Small intestine (tissue), 7 donors: Measurements from ENCODE around the gene TBC1D12. TPM values are rescaled to one million over a fixed set of nuclear protein-coding genes. Genes with fewer than 3 reads are reported as not detected.

Source experiments
- DNase-seq, 2 donors: peaks; one replicate each; pipeline versions ENCODE4 v3.0.0 to v3.0.0-alpha.2; 2013
- FAIRE-seq: peaks from 2 replicates; lab custom pipeline; 2012; peaks lifted over from hg19 to GRCh38; lab: Jason Lieb, UNC
- H3K27ac ChIP-seq, 3 donors: one replicate each; pipeline ENCODE4 v1.5.1; 2013; ENCODE audit warnings: low read length in 2 of 3, mild to moderate bottlenecking in 2 of 3, control low read depth in 1 of 3, inconsistent platforms in 1 of 3, low read depth in 1 of 3, moderate library complexity in 1 of 3
- H3K27me3 ChIP-seq, 3 donors: one replicate each; pipeline ENCODE4 v1.6.1; 2013; ENCODE audit warnings: low read length in 3 of 3, inconsistent platforms in 1 of 3; ENCODE audit not compliant: control insufficient read depth in 3 of 3, insufficient read depth in 3 of 3
- H3K36me3 ChIP-seq, 3 donors: one replicate each; pipeline ENCODE4 v1.6.1; 2013; ENCODE audit warnings: low read length in 3 of 3, inconsistent platforms in 1 of 3, low read depth in 1 of 3, mild to moderate bottlenecking in 1 of 3, moderate library complexity in 1 of 3; ENCODE audit not compliant: control insufficient read depth in 3 of 3, insufficient read depth in 2 of 3
- H3K4me1 ChIP-seq, 3 donors: one replicate each; pipeline ENCODE4 v1.6.1; 2013; ENCODE audit warnings: low read length in 2 of 3, inconsistent platforms in 1 of 3, low read depth in 1 of 3, mild to moderate bottlenecking in 1 of 3, moderate library complexity in 1 of 3; ENCODE audit not compliant: control insufficient read depth in 3 of 3, insufficient read depth in 2 of 3
- H3K4me3 ChIP-seq, 3 donors: one replicate each; pipeline ENCODE4 v1.5.1; 2013; ENCODE audit warnings: low read length in 3 of 3, control low read depth in 1 of 3, inconsistent platforms in 1 of 3, low read depth in 1 of 3, mild to moderate bottlenecking in 1 of 3, moderate library complexity in 1 of 3
- H3K9me3 ChIP-seq, 2 donors: one replicate each; pipeline ENCODE4 v1.6.1; 2013; ENCODE audit warnings: low read depth in 1 of 2, low read length in 1 of 2; ENCODE audit not compliant: control insufficient read depth in 2 of 2, insufficient read depth in 1 of 2
- WGBS, 3 donors: extraction: QIAGEN DNeasy Blood & Tissue Kit; methylation state at CpG; one replicate each; pipeline ENCODE4 v1.1.7; 2013; 5-methylcytosine and 5-hydroxymethylcytosine counted together
- polyA plus RNA-seq, 4 donors: library from polyadenylated mRNA; stranded (reverse) in 3 of 4; unstranded in 1 of 4; fragments of 200-250 nt in 3 of 4; fragments of 120-200 nt in 1 of 4; gene quantifications; one replicate each; pipeline versions ENCODE4 v1.2.1 to v1.2.3, GENCODE V29; 2013
- donor health status: healthy with polysubstance abuse.
- donor health status: control.
- donor health status: control.
- donor health status: Bipolar disorder and iron deficiency.
- donor health status: healthy.

Gene TBC1D12
- polyA plus RNA-seq, 4 donors, result 6.4 to 17.7 (median 13.3) TPM

- H3K27me3 ChIP-seq, result no peaks in the 10 kb centered on the region
- no peak overlapping the region for H3K4me3 ChIP-seq
- FAIRE-seq, result no peak
- H3K9me3 ChIP-seq, result peaks cover 0 to 3% of the 10 kb centered on the region in 2 donors
- DNase-seq, result no peak
- H3K36me3 ChIP-seq, result no peaks in the 10 kb centered on the region
- no peaks in the 10 kb centered on the region for H3K4me1 ChIP-seq
- H3K27ac ChIP-seq, result no peak overlapping the region
Measured at GRCh38 chr10:94450782-94451181, 48.4 kb downstream of the TBC1D12 start.

DNA sequence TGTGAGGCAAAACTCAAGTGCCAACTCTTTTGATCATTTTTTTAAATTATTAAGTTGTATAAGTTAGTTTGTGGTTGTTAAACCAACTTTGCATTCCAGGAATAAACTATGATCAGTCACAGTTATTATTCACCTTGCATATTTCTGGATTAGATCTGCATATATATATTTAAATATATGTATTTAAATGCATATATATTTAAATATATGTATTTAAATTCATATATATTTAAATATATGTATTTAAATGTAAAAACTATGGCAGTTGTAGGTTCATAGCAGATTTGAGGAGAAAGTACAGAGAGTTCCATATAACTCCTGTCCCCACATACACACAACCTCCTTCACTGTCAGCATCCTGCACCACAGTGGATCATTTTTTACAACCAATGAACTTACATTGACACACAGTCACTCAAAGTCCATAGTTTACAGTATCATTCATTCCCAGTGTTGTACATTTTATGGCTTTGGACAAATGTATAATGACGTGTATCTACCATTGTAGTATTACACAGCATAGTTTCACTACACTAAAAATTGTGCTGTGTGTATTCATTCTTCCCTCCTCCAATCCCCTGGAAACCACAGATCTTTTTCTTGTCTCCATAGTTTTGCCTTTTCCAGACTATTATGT is 49.7 kb downstream of the TBC1D12 start:
- 62 to 90% (median 89%) methylated on average over 1 of the region's 1 CpG for WGBS, 3 donors
- Histone ChIP-seq H3K27me3 (no peaks in the 10 kb centered on the region), H3K36me3 (no peaks in the 10 kb centered on the region), H3K9me3 (peaks cover 0 to 3% of the 10 kb centered on the region in 2 donors), H3K27ac (no peak overlapping the region), H3K4me3 (no peak overlapping the region), H3K4me1 (no peaks in the 10 kb centered on the region)
- DNase-seq (peak in 1 of 2 donors; percentile 41), FAIRE-seq (no peak)

DNA sequence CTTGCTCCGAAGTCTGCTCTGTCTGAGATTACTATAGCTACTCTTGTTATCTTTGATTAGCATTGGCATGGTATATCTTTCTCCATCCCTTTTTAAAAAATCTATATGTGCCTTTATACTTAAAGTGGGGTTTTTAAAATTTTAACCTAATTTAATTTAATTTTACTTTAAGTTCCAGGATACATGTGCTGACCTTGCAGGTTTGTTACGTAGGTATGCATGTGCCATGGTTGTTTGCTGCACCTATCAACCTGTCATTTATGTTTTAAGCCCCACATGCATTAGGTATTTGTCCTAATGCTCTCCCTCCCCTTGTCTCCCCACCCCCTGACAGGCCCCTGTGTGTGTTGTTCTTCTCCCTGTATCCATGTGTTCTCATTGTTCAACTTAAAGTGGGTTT is 54.6 kb downstream of the TBC1D12 start:
- 92 to 97% (median 97%) methylated on average over 2 of the region's 2 CpGs for WGBS, 3 donors
- H3K4me3 ChIP-seq, result no peak overlapping the region
- no peaks in the 10 kb centered on the region for H3K4me1 ChIP-seq
- peaks cover 0 to 20% of the 10 kb centered on the region in 2 donors for H3K9me3 ChIP-seq
- DNase-seq, result no peak
- no peak for FAIRE-seq
- no peaks in the 10 kb centered on the region for H3K27me3 ChIP-seq
- peaks cover 0 to 12% (median 0%) of the 10 kb centered on the region in 3 donors for H3K36me3 ChIP-seq
- H3K27ac ChIP-seq, result no peak overlapping the region

DNA sequence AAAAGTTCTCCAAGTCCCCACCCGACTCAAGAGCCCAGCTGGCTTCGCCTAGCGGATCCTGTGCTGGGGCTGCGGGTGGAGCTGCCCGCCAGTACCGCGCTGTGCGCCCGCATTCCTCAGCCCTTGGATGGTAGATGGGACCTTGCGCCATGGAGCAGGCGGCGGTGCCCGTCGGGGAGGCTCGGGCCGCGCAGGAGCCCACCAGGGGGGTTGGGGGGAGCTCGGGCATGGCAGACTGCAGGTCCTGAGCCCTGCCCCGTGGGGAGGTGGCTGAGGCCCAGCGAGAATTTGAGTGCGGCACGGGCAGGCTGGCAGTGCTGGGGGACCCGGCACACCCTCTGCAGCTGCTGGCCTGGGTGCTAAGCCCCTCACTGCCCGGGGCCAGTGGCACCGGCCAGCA is 57.0 kb downstream of the TBC1D12 start:
- Histone ChIP-seq H3K27me3 (no peaks in the 10 kb centered on the region), H3K9me3 (peaks cover 0 to 24% of the 10 kb centered on the region in 2 donors), H3K4me1 (no peaks in the 10 kb centered on the region), H3K27ac (no peak overlapping the region), H3K36me3 (peaks cover 0 to 14% (median 0%) of the 10 kb centered on the region in 3 donors), H3K4me3 (no peak overlapping the region)
- 96 to 98% (median 97%) methylated on average over 22 to 25 of the region's 25 CpGs for WGBS, 3 donors
- FAIRE-seq, result no peak
- DNase-seq, result no peak

DNA sequence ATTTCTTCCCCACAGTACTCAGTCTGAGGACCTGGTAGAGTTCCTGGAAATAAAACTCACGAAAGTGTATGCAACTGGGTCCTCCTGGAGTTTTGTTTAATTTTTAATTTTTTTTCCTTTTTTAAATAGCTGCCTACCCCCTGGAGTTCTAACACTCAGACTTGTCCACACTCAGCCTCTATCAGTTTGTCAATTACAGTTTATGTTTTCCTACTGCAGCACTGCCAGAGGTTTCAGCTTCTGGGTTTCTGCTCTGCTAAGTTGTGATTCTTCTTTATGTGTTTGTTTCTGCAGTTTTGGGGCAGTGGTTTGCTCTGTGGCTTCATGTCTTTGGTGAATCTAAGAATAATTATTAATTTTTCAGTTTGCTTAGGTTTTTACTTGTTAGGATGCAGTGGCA is 59.2 kb downstream of the TBC1D12 start:
- H3K4me1 ChIP-seq, result no peaks in the 10 kb centered on the region
- H3K27ac ChIP-seq, result no peak overlapping the region
- DNase-seq, result no peak
- H3K9me3 ChIP-seq, result peaks cover 0 to 21% of the 10 kb centered on the region in 2 donors
- no peak overlapping the region for H3K4me3 ChIP-seq
- peaks cover 0 to 14% (median 0%) of the 10 kb centered on the region in 3 donors for H3K36me3 ChIP-seq
- FAIRE-seq, result no peak
- no peaks in the 10 kb centered on the region for H3K27me3 ChIP-seq
- WGBS, 3 donors, result 67 to 90% (median 85%) methylated on average over 1 of the region's 1 CpG

- Histone ChIP-seq H3K4me1 (no peaks in the 10 kb centered on the region), H3K27me3 (no peaks in the 10 kb centered on the region), H3K4me3 (no peak overlapping the region), H3K9me3 (peaks cover 0 to 21% of the 10 kb centered on the region in 2 donors), H3K36me3 (peaks cover 0 to 14% (median 0%) of the 10 kb centered on the region in 3 donors), H3K27ac (no peak overlapping the region)
- FAIRE-seq (no peak), DNase-seq (no peak)
Measured at GRCh38 chr10:94462130-94462529, 59.8 kb downstream of the TBC1D12 start.

GRCh38 chr10:94465684-94466083 is 63.3 kb downstream of the TBC1D12 start:
- H3K4me1 ChIP-seq, result no peaks in the 10 kb centered on the region
- no peak for DNase-seq
- no peak overlapping the region for H3K27ac ChIP-seq
- H3K27me3 ChIP-seq, result no peaks in the 10 kb centered on the region
- peaks cover 0 to 2% (median 0%) of the 10 kb centered on the region in 3 donors for H3K36me3 ChIP-seq
- WGBS, 3 donors, result 85 to 97% (median 95%) methylated on average over 15 of the region's 15 CpGs
- no peak overlapping the region for H3K4me3 ChIP-seq
- FAIRE-seq, result peak; percentile 59
- H3K9me3 ChIP-seq, result peaks cover 0 to 4% of the 10 kb centered on the region in 2 donors

- DNase-seq, result peak; percentile 8 to 44
- Histone ChIP-seq H3K36me3 (peaks cover 0 to 4% (median 3%) of the 10 kb centered on the region in 3 donors), H3K27ac (no peak overlapping the region), H3K4me3 (no peak overlapping the region), H3K9me3 (peaks cover 0 to 4% of the 10 kb centered on the region in 2 donors), H3K27me3 (no peaks in the 10 kb centered on the region), H3K4me1 (peaks cover 0 to 2% (median 0%) of the 10 kb centered on the region in 3 donors)
- FAIRE-seq, result no peak
Measured at GRCh38 chr10:94481410-94481809, 79.1 kb downstream of the TBC1D12 start.

GRCh38 chr10:94483970-94484369 is 81.6 kb downstream of the TBC1D12 start:
- no peak for DNase-seq
- Histone ChIP-seq H3K36me3 (peaks cover 0 to 6% (median 0%) of the 10 kb centered on the region in 3 donors), H3K4me1 (peaks cover 0 to 2% (median 0%) of the 10 kb centered on the region in 3 donors), H3K4me3 (no peak overlapping the region), H3K27me3 (no peaks in the 10 kb centered on the region), H3K9me3 (peaks cover 0 to 4% of the 10 kb centered on the region in 2 donors), H3K27ac (no peak overlapping the region)
- WGBS, 3 donors, result 86 to 92% (median 87%) methylated on average over 4 of the region's 4 CpGs
- FAIRE-seq, result no peak
